H1 (cell line): ENCODE data around the gene DPYD. TPM values are rescaled to one million over a fixed set of nuclear protein-coding genes. Genes with fewer than 3 reads are reported as not detected.

Experiments used
- CTCF ChIA-PET: fragments of 300-600 bp; sonication (Branson Sonifier 250); formaldehyde crosslinking; loops from one replicate; lab custom pipeline; 2021; ENCODE audit not compliant: partially characterized antibody; lab: Charles Lee
- POLR2A ChIA-PET: fragments of 300-600 bp; sonication (Branson Sonifier 250); formaldehyde crosslinking; loops from one replicate; lab custom pipeline; 2021; ENCODE audit warnings: inconsistent platforms; ENCODE audit not compliant: partially characterized antibody; lab: Charles Lee
- DNase-seq, 2 experiments: peaks; one replicate each; pipeline versions ENCODE4 v3.0.0 to v3.0.0-alpha.2; 2010 to 2022; ENCODE audit warnings: low spot score in 2 of 2, low read depth in 1 of 2, mixed read lengths in 1 of 2
- FAIRE-seq: peaks from 2 replicates; lab custom pipeline; 2011; peaks lifted over from hg19 to GRCh38; lab: Jason Lieb, UNC
- H2AFZ ChIP-seq: 2 replicates; pipeline ENCODE4 v1.8.1; 2012; ENCODE audit warnings: low read length, inconsistent platforms
- H2AK5ac ChIP-seq: 2 replicates; pipeline ENCODE4 v1.6.1; 2013; ENCODE audit warnings: low read depth, low read length
- H2BK120ac ChIP-seq: replicated peaks from 2 replicates; pipeline ENCODE3; 2013; ENCODE audit warnings: low read depth, low read length, inconsistent platforms
- H2BK12ac ChIP-seq: 2 replicates; pipeline ENCODE4 v1.6.1; 2013; ENCODE audit warnings: low read depth, low read length
- H2BK15ac ChIP-seq: 2 replicates; pipeline ENCODE4 v1.6.1; 2013; ENCODE audit warnings: low read length
- H2BK20ac ChIP-seq: 2 replicates; pipeline ENCODE4 v1.6.1; 2013; ENCODE audit warnings: low read length
- H2BK5ac ChIP-seq: 2 replicates; pipeline ENCODE4 v1.6.1; 2013; ENCODE audit warnings: low read depth, low read length
- H3K14ac ChIP-seq: 2 replicates; pipeline ENCODE4 v1.6.1; 2013; ENCODE audit warnings: inconsistent platforms; ENCODE audit not compliant: insufficient read length
- H3K18ac ChIP-seq: 2 replicates; pipeline ENCODE4 v1.6.1; 2013; ENCODE audit warnings: low read length; ENCODE audit errors: extremely low read depth
- H3K23ac ChIP-seq: 2 replicates; pipeline ENCODE4 v1.6.1; 2013; ENCODE audit warnings: inconsistent platforms; ENCODE audit not compliant: insufficient read length
- H3K23me2 ChIP-seq: 2 replicates; pipeline ENCODE4 v1.6.1; 2013; ENCODE audit warnings: low read depth, low read length
- H3K27ac ChIP-seq: 2 replicates; pipeline ENCODE4 v1.6.1; 2011; ENCODE audit warnings: low read depth, low read length, inconsistent platforms
- H3K27me3 ChIP-seq, 4 experiments: replicated peaks in 1 of 4; 1 replicate in 1 of 4; 2 replicates in 3 of 4; pipeline versions ENCODE4 v1.6.1 to v1.8.1; 2011 to 2013; ENCODE audit warnings: low read length in 3 of 4, mild to moderate bottlenecking in 3 of 4, inconsistent platforms in 2 of 4, mixed read lengths in 2 of 4, moderate library complexity in 1 of 4; ENCODE audit not compliant: control insufficient read depth in 3 of 4, insufficient read depth in 3 of 4; ENCODE audit errors: extremely low read depth in 1 of 4
- H3K36me3 ChIP-seq, 4 experiments: 2 replicates each; pipeline versions ENCODE4 v1.6.1 to v1.8.1; 2011 to 2013; ENCODE audit warnings: mild to moderate bottlenecking in 4 of 4, low read length in 3 of 4, moderate library complexity in 2 of 4, control low read depth in 1 of 4, inconsistent platforms in 1 of 4; ENCODE audit not compliant: insufficient read depth in 4 of 4, control insufficient read depth in 2 of 4
- H3K4ac ChIP-seq: replicated peaks from 2 replicates; pipeline ENCODE3; 2013; ENCODE audit warnings: low read length, low read depth, mixed read lengths, inconsistent platforms; ENCODE audit not compliant: insufficient read length
- H3K4me1 ChIP-seq, 4 experiments: replicated peaks in 1 of 4; 1 replicate in 1 of 4; 2 replicates in 3 of 4; pipeline versions ENCODE4 v1.6.1 to v1.8.1; 2011 to 2013; ENCODE audit warnings: low read length in 3 of 4, inconsistent platforms in 2 of 4, mixed read lengths in 1 of 4; ENCODE audit not compliant: insufficient read depth in 4 of 4, control insufficient read depth in 3 of 4
- H3K4me2 ChIP-seq, 2 experiments: 2 replicates each; pipeline versions ENCODE4 v1.6.1 to v1.8.1; 2011 to 2013; ENCODE audit warnings: low read depth in 2 of 2, low read length in 2 of 2, control low read depth in 1 of 2, inconsistent platforms in 1 of 2, mild to moderate bottlenecking in 1 of 2; ENCODE audit not compliant: insufficient read depth in 1 of 2
- H3K4me3 ChIP-seq, 4 experiments: fragments of 200-600, 300-600 bp in 1 of 4; sonication (generic), shearing (Covaris generic), sonication (Bioruptor Twin) in 1 of 4; 2 replicates each; pipeline versions ENCODE4 v1.5.1 to v1.8.1; 2011 to 2016; ENCODE audit warnings: low read length in 4 of 4, low read depth in 3 of 4, control low read depth in 2 of 4, inconsistent platforms in 2 of 4, mild to moderate bottlenecking in 2 of 4, mixed read lengths in 1 of 4, moderate library complexity in 1 of 4; ENCODE audit not compliant: insufficient read depth in 2 of 4; ENCODE audit errors: extremely low read depth in 1 of 4
- H3K56ac ChIP-seq: replicated peaks from 2 replicates; pipeline ENCODE3; 2013; ENCODE audit warnings: low read depth, mild to moderate bottlenecking, mixed read lengths, low read length, inconsistent platforms; ENCODE audit not compliant: insufficient read length
- H3K79me1 ChIP-seq: 2 replicates; pipeline ENCODE4 v1.6.1; 2013; ENCODE audit warnings: low read depth, low read length, control low read depth
- H3K79me2 ChIP-seq, 2 experiments: 2 replicates each; pipeline versions ENCODE4 v1.6.1 to v1.8.1; 2012 to 2013; ENCODE audit warnings: low read length in 2 of 2, mild to moderate bottlenecking in 2 of 2, inconsistent platforms in 1 of 2; ENCODE audit not compliant: insufficient read depth in 2 of 2, control insufficient read depth in 1 of 2
- H3K9ac ChIP-seq, 4 experiments: replicated peaks in 1 of 4; 1 replicate in 1 of 4; 2 replicates in 3 of 4; pipeline versions ENCODE4 v1.6.1 to v1.8.1; 2011 to 2013; ENCODE audit warnings: low read depth in 3 of 4, low read length in 3 of 4, control low read depth in 2 of 4, mild to moderate bottlenecking in 2 of 4, moderate library complexity in 2 of 4, inconsistent platforms in 1 of 4; ENCODE audit errors: extremely low read depth in 1 of 4
- H3K9me3 ChIP-seq, 2 experiments: 2 replicates each; pipeline versions ENCODE4 v1.6.1 to v1.8.1; 2012 to 2013; ENCODE audit warnings: mild to moderate bottlenecking in 2 of 2, moderate library complexity in 2 of 2, control low read depth in 1 of 2, inconsistent platforms in 1 of 2, low read depth in 1 of 2, low read length in 1 of 2, mixed read lengths in 1 of 2; ENCODE audit not compliant: insufficient read depth in 2 of 2
- H4K20me1 ChIP-seq, 2 experiments: replicated peaks in 1 of 2; 2 replicates each; pipeline versions ENCODE3 to v1.8.1; 2011 to 2013; ENCODE audit warnings: inconsistent platforms in 2 of 2, low read length in 2 of 2, mild to moderate bottlenecking in 1 of 2; ENCODE audit not compliant: insufficient read depth in 2 of 2, control insufficient read depth in 1 of 2
- H4K5ac ChIP-seq: 2 replicates; pipeline ENCODE4 v1.6.1; 2013; ENCODE audit warnings: low read length, low read depth, mixed read lengths, inconsistent platforms; ENCODE audit not compliant: insufficient read length
- H4K8ac ChIP-seq: 2 replicates; pipeline ENCODE4 v1.8.0; 2013; ENCODE audit warnings: mild to moderate bottlenecking, moderate library complexity, low read length, inconsistent platforms; ENCODE audit not compliant: insufficient read depth; ENCODE audit errors: extremely low read depth
- H4K91ac ChIP-seq: replicated peaks from 2 replicates; pipeline ENCODE3; 2013; ENCODE audit warnings: low read length, mixed read lengths, inconsistent platforms; ENCODE audit not compliant: insufficient read length
- BCL11A ChIP-seq, 2 experiments: IDR thresholded peaks; one replicate each; pipeline ENCODE4 v1.6.1; 2011; ENCODE audit warnings: low read depth in 2 of 2, low read length in 2 of 2, mild to moderate bottlenecking in 2 of 2
- CBX5 ChIP-seq: fragments of 300-800, 300-1000 bp; sonication (generic); IDR thresholded peaks from 2 replicates; pipeline ENCODE4 v1.7.1; 2016; ENCODE audit warnings: antibody characterized with exemption, low read length, low read depth
- JUN ChIP-seq: IDR thresholded peaks from 2 replicates; pipeline ENCODE4 v1.6.1; 2011; ENCODE audit warnings: low read depth, mild to moderate bottlenecking, improper control_type of control experiment, low read length
- TEAD4 ChIP-seq: IDR thresholded peaks from 2 replicates; pipeline ENCODE4 v1.6.1; 2012; ENCODE audit warnings: low read depth, low read length, inconsistent platforms, mixed read lengths
- polyA plus RNA-seq, 7 experiments: library from polyadenylated mRNA; depleted of rRNA in 3 of 7; stranded (reverse) in 5 of 7; unstranded in 2 of 7; fragments of >200 nt in 5 of 7; fragments of 200-250 nt in 2 of 7; gene quantifications; 1 replicate in 5 of 7; 2 replicates in 1 of 7; 4 replicates in 1 of 7; pipeline versions ENCODE4 v1.2.1 to v1.2.3, GENCODE V29; 2011 to 2013; ENCODE audit warnings: missing spikeins in 2 of 7, mixed read lengths in 2 of 7
- total RNA-seq: library from RNA; stranded (reverse); fragmentation: NEBNext Ultra II Directional; extraction: Animal tissue kit (Norgen Biotek cat#: 25700); gene quantifications from 2 replicates; pipeline ENCODE4 v1.2.1, GENCODE V29; 2021

The DPYD gene
- total and polyA plus RNA-seq, 2 of the 8 experiments (the other 6 are each of a cell fraction or from before 2014, with no cell fraction given) = 0.29 to 0.73 TPM

DNA sequence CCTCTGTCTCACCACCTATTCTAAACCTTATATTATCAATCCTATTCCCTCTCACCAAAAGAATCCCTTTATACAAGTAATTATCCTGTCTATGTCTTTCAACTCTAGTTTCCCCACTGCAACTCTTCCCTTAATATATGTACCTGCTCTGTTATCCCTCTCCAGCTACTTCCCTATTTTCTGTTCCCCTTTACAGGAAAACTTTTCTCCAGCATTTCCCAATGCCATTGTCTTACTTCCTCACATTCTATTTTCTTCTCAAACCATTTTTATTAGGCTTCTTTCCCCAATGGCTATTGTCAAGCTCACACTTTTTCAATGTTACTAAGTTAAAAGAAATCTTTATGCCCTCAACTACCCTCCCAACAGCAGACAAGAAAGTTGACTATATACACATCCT is 11.6 kb downstream of the DPYD start:
- H3K27me3 ChIP-seq = peaks cover 0 to 1% (median 0%) of the 10 kb centered on the region in 4 experiments; a peak in 1 of 7 replicates
- no peak overlapping the region for H3K4ac ChIP-seq
- ChIA-PET CTCF (no interaction called here), POLR2A (no interaction called here)
- no peaks in the 10 kb centered on the region for H3K23me2 ChIP-seq
- no peak overlapping the region for H3K18ac ChIP-seq
- DNase-seq (no peak), FAIRE-seq (no peak)
- no peak overlapping the region for H2BK120ac ChIP-seq
- H2AK5ac ChIP-seq = no peak overlapping the region
- no peaks in the 10 kb centered on the region for H3K9me3 ChIP-seq
- H2BK15ac ChIP-seq = no peak overlapping the region
- H3K4me3 ChIP-seq = no peak overlapping the region
- H3K56ac ChIP-seq = no peak overlapping the region
- no peaks in the 10 kb centered on the region for H3K36me3 ChIP-seq
- no peak overlapping the region for H3K9ac ChIP-seq
- H3K27ac ChIP-seq = no peak overlapping the region
- H3K4me2 ChIP-seq = no peak overlapping the region
- no peaks in the 10 kb centered on the region for H3K4me1 ChIP-seq
- H4K20me1 ChIP-seq = no peaks in the 10 kb centered on the region
- no peaks in the 10 kb centered on the region for H3K79me2 ChIP-seq
- no peak overlapping the region for H4K91ac ChIP-seq
- H4K5ac ChIP-seq = no peak overlapping the region
- no peak overlapping the region for H2BK20ac ChIP-seq
- H3K23ac ChIP-seq = no peak overlapping the region
- no peak overlapping the region for H2BK5ac ChIP-seq
- no peak overlapping the region for H2AFZ ChIP-seq
- H4K8ac ChIP-seq = no peak overlapping the region
- H3K14ac ChIP-seq = no peak overlapping the region
- H2BK12ac ChIP-seq = no peak overlapping the region
- no peaks in the 10 kb centered on the region for H3K79me1 ChIP-seq
- TF ChIP-seq BCL11A (IDR thresholded peaks at IDR 0.05; ENCODE audit: low read depth in 2 of 2, low read length in 2 of 2) (no peak), JUN (no peak), TEAD4 (no peak), CBX5 (no peak)
